MM.1S (cell line): ENCODE measurements around the gene APBA1.

Experiments
- CTCF ChIP-seq: fragments of 300-600 bp; sonication (generic); IDR thresholded peaks from 2 replicates; pipeline ENCODE4 v1.5.1; 2016; ENCODE audit warnings: antibody characterized with exemption, low read length, mixed read lengths
- EZH2 ChIP-seq: fragments of 300-600 bp; sonication (generic); optimal IDR thresholded peaks from 2 replicates; pipeline ENCODE3; 2017; ENCODE audit warnings: low read depth, mild to moderate bottlenecking, antibody characterized with exemption, low read length, mixed read lengths

- TF ChIP-seq EZH2 = no peak
- TF ChIP-seq CTCF = 0 out of 2 replicates have a peak, but pooled peaks have one; percentile 6
These were observed 17.1 kb downstream of the APBA1 start for GRCh38 chr9:69655065-69655464.
